MM.1S (cell line): ENCODE measurements around the gene ITPR1.

Experiments
- DNase-seq: peaks from one replicate; pipeline ENCODE4 v3.0.0-alpha.2; 2015
- H2AFZ ChIP-seq: fragments of 300-600 bp; sonication (generic); 2 replicates; pipeline ENCODE4 v1.6.0; 2016; ENCODE audit warnings: antibody characterized with exemption, low read length
- H3F3A ChIP-seq: fragments of 300-600 bp; sonication (generic); 2 replicates; pipeline ENCODE4 v1.6.1; 2016; ENCODE audit warnings: mild to moderate bottlenecking, antibody characterized with exemption, low read length, moderate library complexity, mixed read lengths; ENCODE audit not compliant: insufficient read depth
- H3K27ac ChIP-seq: fragments of 300-600 bp; sonication (generic); 2 replicates; pipeline ENCODE4 v1.5.1; 2016; ENCODE audit warnings: mild to moderate bottlenecking, low read length
- H3K27me3 ChIP-seq: fragments of 300-600 bp; sonication (generic); replicated peaks from 2 replicates; pipeline ENCODE4 v1.6.0; 2016; ENCODE audit warnings: low read length; ENCODE audit not compliant: insufficient read depth
- H3K36me3 ChIP-seq: fragments of 300-600 bp; sonication (generic); replicated peaks from 2 replicates; pipeline ENCODE4 v1.6.1; 2016; ENCODE audit warnings: mild to moderate bottlenecking, low read length, mixed read lengths; ENCODE audit not compliant: insufficient read depth
- H3K4me1 ChIP-seq: fragments of 300-600 bp; sonication (generic); 2 replicates; pipeline ENCODE4 v1.6.1; 2016; ENCODE audit warnings: low read length, mixed read lengths
- H3K4me2 ChIP-seq: fragments of 300-600 bp; sonication (generic); 2 replicates; pipeline ENCODE4 v1.6.0; 2016; ENCODE audit warnings: low read depth, low read length
- H3K4me3 ChIP-seq: fragments of 300-600 bp; sonication (generic); 2 replicates; pipeline ENCODE4 v1.5.1; 2016; ENCODE audit warnings: low read length, mixed read lengths
- H3K79me2 ChIP-seq: fragments of 300-600 bp; sonication (generic); 2 replicates; pipeline ENCODE4 v1.6.1; 2016; ENCODE audit warnings: mixed run types, low read length, mixed read lengths
- H3K9ac ChIP-seq: fragments of 300-600 bp; sonication (generic); 2 replicates; pipeline ENCODE4 v1.6.1; 2016; ENCODE audit warnings: low read length, mixed read lengths
- H3K9me2 ChIP-seq: fragments of 300-600 bp; sonication (generic); replicated peaks from 2 replicates; pipeline ENCODE4 v1.6.1; 2016; ENCODE audit warnings: mild to moderate bottlenecking, low read length, mixed read lengths; ENCODE audit not compliant: insufficient read depth
- H3K9me3 ChIP-seq: fragments of 300-600 bp; sonication (generic); replicated peaks from 2 replicates; pipeline ENCODE4 v1.6.1; 2016; ENCODE audit warnings: mild to moderate bottlenecking, low read length, mixed read lengths; ENCODE audit not compliant: insufficient read depth
- H4K20me1 ChIP-seq: fragments of 300-600 bp; sonication (generic); 2 replicates; pipeline ENCODE4 v1.6.1; 2016; ENCODE audit warnings: mild to moderate bottlenecking, low read length, moderate library complexity, mixed read lengths; ENCODE audit not compliant: insufficient read depth
- EZH2 ChIP-seq: fragments of 300-600 bp; sonication (generic); optimal IDR thresholded peaks from 2 replicates; pipeline ENCODE3; 2017; ENCODE audit warnings: low read depth, mild to moderate bottlenecking, antibody characterized with exemption, low read length, mixed read lengths
- EZH2phosphoT487 ChIP-seq: fragments of 300-600 bp; sonication (generic); IDR thresholded peaks from 2 replicates; pipeline ENCODE4 v1.6.1; 2018; ENCODE audit warnings: antibody characterized with exemption, low read length
- TF ChIP-seq, protein P1 (sequence below): fragments of 300-600 bp; sonication (generic); IDR thresholded peaks from 2 replicates; pipeline ENCODE4 v1.5.1; 2016; ENCODE audit warnings: antibody characterized with exemption, low read length, mixed read lengths

ITPR1 gene

DNA sequence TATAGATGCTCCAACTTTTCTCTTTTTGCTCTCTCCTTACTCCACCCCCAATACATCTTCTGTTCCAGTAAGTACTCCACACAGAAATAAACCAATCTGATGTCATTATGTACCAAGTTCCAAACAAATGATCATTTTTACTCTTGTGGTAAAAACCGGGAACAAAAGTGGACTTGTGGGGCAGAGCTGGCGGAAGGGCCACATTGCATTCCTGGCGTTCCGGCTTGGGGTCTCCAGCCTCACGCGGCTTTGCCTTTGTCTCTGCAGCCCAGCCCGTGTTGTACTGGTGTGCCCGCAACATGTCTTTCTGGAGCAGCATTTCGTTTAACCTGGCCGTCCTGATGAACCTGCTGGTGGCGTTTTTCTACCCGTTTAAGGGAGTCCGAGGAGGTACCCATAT, 301.6 kb downstream of the ITPR1 start:
- no peak for TF ChIP-seq EZH2phosphoT487
- TF ChIP-seq EZH2: no peak
- TF ChIP-seq, protein P1, sequence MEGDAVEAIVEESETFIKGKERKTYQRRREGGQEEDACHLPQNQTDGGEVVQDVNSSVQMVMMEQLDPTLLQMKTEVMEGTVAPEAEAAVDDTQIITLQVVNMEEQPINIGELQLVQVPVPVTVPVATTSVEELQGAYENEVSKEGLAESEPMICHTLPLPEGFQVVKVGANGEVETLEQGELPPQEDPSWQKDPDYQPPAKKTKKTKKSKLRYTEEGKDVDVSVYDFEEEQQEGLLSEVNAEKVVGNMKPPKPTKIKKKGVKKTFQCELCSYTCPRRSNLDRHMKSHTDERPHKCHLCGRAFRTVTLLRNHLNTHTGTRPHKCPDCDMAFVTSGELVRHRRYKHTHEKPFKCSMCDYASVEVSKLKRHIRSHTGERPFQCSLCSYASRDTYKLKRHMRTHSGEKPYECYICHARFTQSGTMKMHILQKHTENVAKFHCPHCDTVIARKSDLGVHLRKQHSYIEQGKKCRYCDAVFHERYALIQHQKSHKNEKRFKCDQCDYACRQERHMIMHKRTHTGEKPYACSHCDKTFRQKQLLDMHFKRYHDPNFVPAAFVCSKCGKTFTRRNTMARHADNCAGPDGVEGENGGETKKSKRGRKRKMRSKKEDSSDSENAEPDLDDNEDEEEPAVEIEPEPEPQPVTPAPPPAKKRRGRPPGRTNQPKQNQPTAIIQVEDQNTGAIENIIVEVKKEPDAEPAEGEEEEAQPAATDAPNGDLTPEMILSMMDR: no peak
- H3K36me3 ChIP-seq: no peaks in the 10 kb centered on the region
- H3K4me3 ChIP-seq: no peak overlapping the region

DNA sequence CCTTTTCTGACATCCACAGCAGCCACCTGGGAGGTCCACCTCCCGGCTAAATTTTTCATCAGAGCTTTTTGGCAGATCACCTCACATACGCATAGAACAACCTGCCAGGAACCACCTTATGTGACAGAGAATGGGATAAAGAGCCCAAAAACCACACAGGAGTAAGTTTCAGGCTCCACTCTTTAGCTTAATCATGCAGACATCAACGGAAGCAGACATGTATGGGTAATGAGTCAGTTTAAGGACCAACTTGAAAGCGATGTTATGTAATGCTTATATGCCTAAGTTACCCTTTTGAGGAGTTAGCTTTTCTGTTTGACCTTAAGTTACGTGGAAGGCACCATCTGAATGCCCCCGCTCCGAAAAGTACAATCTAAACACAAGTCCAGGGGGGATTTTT, 302.8 kb downstream of the ITPR1 start:
- Histone ChIP-seq H3K9me3 (no peaks in the 10 kb centered on the region), H3K9me2 (no peaks in the 10 kb centered on the region), H3F3A (no peaks in the 10 kb centered on the region), H3K4me3 (no peak overlapping the region), H3K4me1 (no peaks in the 10 kb centered on the region), H2AFZ (no peak overlapping the region), H3K27me3 (no peaks in the 10 kb centered on the region), H3K27ac (no peak overlapping the region), H3K79me2 (no peaks in the 10 kb centered on the region), H3K9ac (no peak overlapping the region), H4K20me1 (no peaks in the 10 kb centered on the region), H3K36me3 (no peaks in the 10 kb centered on the region), H3K4me2 (no peak overlapping the region)
- TF ChIP-seq, protein P1: no peak
- TF ChIP-seq EZH2 (no peak), EZH2phosphoT487 (no peak)
- no peak for DNase-seq

More for the DNA sequence above, 301.6 kb downstream of the ITPR1 start:
- H3K9ac ChIP-seq: no peak overlapping the region
- H3K27me3 ChIP-seq: no peaks in the 10 kb centered on the region
- no peak overlapping the region for H2AFZ ChIP-seq
- H3F3A ChIP-seq: no peaks in the 10 kb centered on the region
- no peak for DNase-seq
- no peaks in the 10 kb centered on the region for H3K79me2 ChIP-seq
- no peak overlapping the region for H3K4me2 ChIP-seq
- H3K9me2 ChIP-seq: no peaks in the 10 kb centered on the region
- no peaks in the 10 kb centered on the region for H3K4me1 ChIP-seq
- no peaks in the 10 kb centered on the region for H4K20me1 ChIP-seq
- no peak overlapping the region for H3K27ac ChIP-seq
- H3K9me3 ChIP-seq: no peaks in the 10 kb centered on the region

DNA sequence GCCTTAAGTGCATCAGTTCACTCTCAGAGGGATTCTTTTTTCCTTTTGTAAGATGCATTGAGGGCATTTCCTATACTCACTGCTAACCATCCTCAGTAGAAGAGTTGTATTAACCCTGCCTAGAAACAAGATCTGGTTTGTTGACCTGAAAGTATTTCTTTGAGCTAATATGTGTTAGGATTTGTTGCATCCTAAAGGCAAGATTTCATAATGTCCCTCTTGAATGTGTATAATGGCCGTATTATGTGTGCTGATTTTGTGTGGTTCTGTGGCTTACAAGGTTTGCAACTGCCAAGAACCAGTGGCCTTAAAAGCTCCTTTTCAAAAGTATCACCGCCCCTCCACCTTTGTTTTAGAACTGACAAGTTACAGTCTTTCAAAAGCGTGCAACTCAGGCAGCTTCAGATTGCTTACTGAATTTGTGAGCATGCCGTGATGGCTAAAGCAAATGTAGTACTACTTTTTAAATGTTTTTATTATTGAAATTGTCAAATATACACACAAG, 304.1 kb downstream of the ITPR1 start:
- no peak overlapping the region for H3K27ac ChIP-seq
- H4K20me1 ChIP-seq: no peaks in the 10 kb centered on the region
- H3K4me2 ChIP-seq: no peak overlapping the region
- no peaks in the 10 kb centered on the region for H3K9me2 ChIP-seq
- no peaks in the 10 kb centered on the region for H3K4me1 ChIP-seq
- H3K9ac ChIP-seq: no peak overlapping the region
- H2AFZ ChIP-seq: no peak overlapping the region
- no peak for DNase-seq
- no peaks in the 10 kb centered on the region for H3K79me2 ChIP-seq
- TF ChIP-seq EZH2phosphoT487: no peak
- TF ChIP-seq, protein P1: no peak
- TF ChIP-seq EZH2: no peak
- no peak overlapping the region for H3K4me3 ChIP-seq
- H3K9me3 ChIP-seq: no peaks in the 10 kb centered on the region
- H3F3A ChIP-seq: no peaks in the 10 kb centered on the region
- H3K27me3 ChIP-seq: no peaks in the 10 kb centered on the region
- no peaks in the 10 kb centered on the region for H3K36me3 ChIP-seq
